Chondrocyte (in vitro differentiated cells): ENCODE measurements around the gene PSMD14. TPM values are rescaled to one million over a fixed set of nuclear protein-coding genes. Genes with fewer than 3 reads are reported as not detected.

Experiments used
- DNase-seq: peaks from one replicate; pipeline ENCODE4 v3.0.0; 2021; ENCODE audit warnings: mixed read lengths, low spot score
- H3K27ac Mint-ChIP-seq: one replicate; pipeline ENCODE4 v1.8.0; 2021; ENCODE audit warnings: mild to moderate bottlenecking, moderate library complexity, mixed read lengths; ENCODE audit not compliant: unreplicated experiment
- H3K27me3 Mint-ChIP-seq: 2 replicates; pipeline ENCODE4 v1.8.0; 2021; ENCODE audit warnings: low read depth, mixed read lengths
- H3K36me3 Mint-ChIP-seq: 2 replicates; pipeline ENCODE4 v1.8.0; 2021; ENCODE audit warnings: low read depth, mixed read lengths
- H3K4me1 Mint-ChIP-seq: 2 replicates; pipeline ENCODE4 v1.8.0; 2021; ENCODE audit warnings: low read depth, mild to moderate bottlenecking, mixed read lengths
- H3K4me3 Mint-ChIP-seq: one replicate; pipeline ENCODE4 v1.8.0; 2021; ENCODE audit warnings: mild to moderate bottlenecking, moderate library complexity, mixed read lengths; ENCODE audit not compliant: unreplicated experiment
- H3K9me3 Mint-ChIP-seq: 2 replicates; pipeline ENCODE4 v1.8.0; 2021; ENCODE audit warnings: low read depth, mixed read lengths
- CTCF ChIP-seq: fragments of 200-600 bp; sonication (generic); IDR thresholded peaks from 2 replicates; pipeline ENCODE4 v1.5.0; 2021; ENCODE audit warnings: antibody characterized with exemption, mild to moderate bottlenecking, moderate library complexity
- total RNA-seq: library from RNA; stranded (reverse); gene quantifications from 3 replicates; pipeline ENCODE4 v1.2.1, GENCODE V29; 2021

PSMD14 gene
- total RNA-seq, 1 donor from 2014 or later = 48.5 TPM

GRCh38 chr2:161362568-161363166, 54.4 kb downstream of the PSMD14 start:
- Mint-ChIP-seq H3K27me3 (no peaks in the 10 kb centered on the region), H3K36me3 (peaks cover 18% of the 10 kb centered on the region), H3K9me3 (peaks cover 12% of the 10 kb centered on the region), H3K4me3 (no peak overlapping the region), H3K4me1 (peaks cover 14% of the 10 kb centered on the region), H3K27ac (no peak overlapping the region)
- no peak for TF ChIP-seq CTCF
- DNase-seq = no peak

- H3K27me3 Mint-ChIP-seq = no peaks in the 10 kb centered on the region
- peaks cover 18% of the 10 kb centered on the region for H3K36me3 Mint-ChIP-seq
- no peak for TF ChIP-seq CTCF
- H3K9me3 Mint-ChIP-seq = peaks cover 4% of the 10 kb centered on the region
- no peak overlapping the region for H3K27ac Mint-ChIP-seq
- H3K4me1 Mint-ChIP-seq = peaks cover 7% of the 10 kb centered on the region
- DNase-seq = no peak
- no peak overlapping the region for H3K4me3 Mint-ChIP-seq
Measured at GRCh38 chr2:161367675-161368074, 59.5 kb downstream of the PSMD14 start.

GRCh38 chr2:161369311-161369710, 61.1 kb downstream of the PSMD14 start:
- no peak for TF ChIP-seq CTCF
- H3K27me3 Mint-ChIP-seq = no peaks in the 10 kb centered on the region
- no peak overlapping the region for H3K27ac Mint-ChIP-seq
- H3K4me1 Mint-ChIP-seq = peaks cover 7% of the 10 kb centered on the region
- H3K36me3 Mint-ChIP-seq = peaks cover 11% of the 10 kb centered on the region
- no peak for DNase-seq
- no peak overlapping the region for H3K4me3 Mint-ChIP-seq
- no peaks in the 10 kb centered on the region for H3K9me3 Mint-ChIP-seq

GRCh38 chr2:161370981-161371380, 62.8 kb downstream of the PSMD14 start:
- H3K36me3 Mint-ChIP-seq = peaks cover 11% of the 10 kb centered on the region

GRCh38 chr2:161371869-161372268, 63.6 kb downstream of the PSMD14 start:
- Mint-ChIP-seq H3K36me3 (peaks cover 11% of the 10 kb centered on the region), H3K4me3 (no peak overlapping the region), H3K9me3 (no peaks in the 10 kb centered on the region), H3K27me3 (no peaks in the 10 kb centered on the region), H3K4me1 (peaks cover 7% of the 10 kb centered on the region), H3K27ac (no peak overlapping the region)
- TF ChIP-seq CTCF = no peak
- DNase-seq = no peak

More at GRCh38 chr2:161370981-161371380, 62.8 kb downstream of the PSMD14 start:
- Mint-ChIP-seq H3K27me3 (no peaks in the 10 kb centered on the region), H3K27ac (no peak overlapping the region), H3K4me1 (peaks cover 7% of the 10 kb centered on the region), H3K9me3 (no peaks in the 10 kb centered on the region), H3K4me3 (no peak overlapping the region)
- no peak for DNase-seq
- no peak for TF ChIP-seq CTCF
